ES-I3 (cell line): ENCODE results near the gene MYO7A.

Experiments
- H3K36me3 ChIP-seq: 2 replicates; pipeline ENCODE4 v1.6.1; 2013; ENCODE audit warnings: mild to moderate bottlenecking, low read length, control low read depth, moderate library complexity; ENCODE audit not compliant: insufficient read depth
- H3K4me1 ChIP-seq: 2 replicates; pipeline ENCODE4 v1.6.1; 2013; ENCODE audit warnings: mild to moderate bottlenecking, control low read depth, low read length; ENCODE audit not compliant: insufficient read depth
- H3K9ac ChIP-seq: 2 replicates; pipeline ENCODE4 v1.6.1; 2013; ENCODE audit warnings: low read depth, mild to moderate bottlenecking, low read length, moderate library complexity
- H3K9me3 ChIP-seq: 2 replicates; pipeline ENCODE4 v1.6.1; 2013; ENCODE audit warnings: mild to moderate bottlenecking, low read length, moderate library complexity; ENCODE audit not compliant: control insufficient read depth, insufficient read depth

Gene MYO7A

GRCh38 chr11:77147668-77148321 lies 19.7 kb downstream of the MYO7A start:
- H3K9ac ChIP-seq, result peak overlapping the region; percentile 63
- H3K4me1 ChIP-seq, result peaks cover 5% of the 10 kb centered on the region; the same call in 1 of the 2 replicates

GRCh38 chr11:77148963-77149715 lies 21.1 kb downstream of the MYO7A start:
- Histone ChIP-seq H3K9ac (no peak overlapping the region), H3K9me3 (no peaks in the 10 kb centered on the region), H3K36me3 (no peaks in the 10 kb centered on the region), H3K4me1 (peaks cover 5% of the 10 kb centered on the region; the same call in 1 of the 2 replicates)

More at GRCh38 chr11:77147668-77148321, 19.7 kb downstream of the MYO7A start:
- Histone ChIP-seq H3K36me3 (no peaks in the 10 kb centered on the region), H3K9me3 (no peaks in the 10 kb centered on the region)

GRCh38 chr11:77149716-77150392 lies 21.8 kb downstream of the MYO7A start:
- no peaks in the 10 kb centered on the region for H3K9me3 ChIP-seq
- no peaks in the 10 kb centered on the region for H3K36me3 ChIP-seq
- no peak overlapping the region for H3K9ac ChIP-seq
- H3K4me1 ChIP-seq, result peaks cover 5% of the 10 kb centered on the region; the same call in 1 of the 2 replicates

- H3K4me1 ChIP-seq, result peaks cover 5% of the 10 kb centered on the region; the same call in 1 of the 2 replicates
- H3K9me3 ChIP-seq, result no peaks in the 10 kb centered on the region
- no peak overlapping the region for H3K9ac ChIP-seq
- no peaks in the 10 kb centered on the region for H3K36me3 ChIP-seq
Measured at GRCh38 chr11:77150836-77151235, 22.8 kb downstream of the MYO7A start.

- Histone ChIP-seq H3K4me1 (peaks cover 5% of the 10 kb centered on the region; the same call in 1 of the 2 replicates), H3K9ac (no peak overlapping the region), H3K9me3 (no peaks in the 10 kb centered on the region)
Measured at GRCh38 chr11:77151804-77152509, 23.9 kb downstream of the MYO7A start.

GRCh38 chr11:77152846-77153245 lies 24.8 kb downstream of the MYO7A start:
- no peaks in the 10 kb centered on the region for H3K36me3 ChIP-seq
- H3K9ac ChIP-seq, result no peak overlapping the region
- no peaks in the 10 kb centered on the region for H3K9me3 ChIP-seq
- H3K4me1 ChIP-seq, result peaks cover 5% of the 10 kb centered on the region; the same call in 1 of the 2 replicates

More at GRCh38 chr11:77151804-77152509, 23.9 kb downstream of the MYO7A start:
- H3K36me3 ChIP-seq, result no peaks in the 10 kb centered on the region

GRCh38 chr11:77153276-77154185 lies 25.5 kb downstream of the MYO7A start:
- H3K9ac ChIP-seq, result no peak overlapping the region
- H3K4me1 ChIP-seq, result peaks cover under 1% of the 10 kb centered on the region; the same call in 1 of the 2 replicates
- H3K36me3 ChIP-seq, result no peaks in the 10 kb centered on the region
- H3K9me3 ChIP-seq, result no peaks in the 10 kb centered on the region

GRCh38 chr11:77154381-77155081 lies 26.5 kb downstream of the MYO7A start:
- Histone ChIP-seq H3K36me3 (no peaks in the 10 kb centered on the region), H3K9me3 (no peaks in the 10 kb centered on the region), H3K4me1 (no peaks in the 10 kb centered on the region; the same call in 1 of the 2 replicates), H3K9ac (no peak overlapping the region)

GRCh38 chr11:77155082-77155475 lies 27.0 kb downstream of the MYO7A start:
- no peaks in the 10 kb centered on the region for H3K36me3 ChIP-seq
- H3K4me1 ChIP-seq, result no peaks in the 10 kb centered on the region; the same call in 1 of the 2 replicates
- no peak overlapping the region for H3K9ac ChIP-seq
- no peaks in the 10 kb centered on the region for H3K9me3 ChIP-seq

GRCh38 chr11:77155556-77156130 lies 27.6 kb downstream of the MYO7A start:
- H3K9ac ChIP-seq, result no peak overlapping the region
- no peaks in the 10 kb centered on the region for H3K36me3 ChIP-seq
- H3K9me3 ChIP-seq, result no peaks in the 10 kb centered on the region
- H3K4me1 ChIP-seq, result no peaks in the 10 kb centered on the region

- H3K4me1 ChIP-seq, result no peaks in the 10 kb centered on the region
- H3K9ac ChIP-seq, result no peak overlapping the region
- H3K36me3 ChIP-seq, result no peaks in the 10 kb centered on the region
- no peaks in the 10 kb centered on the region for H3K9me3 ChIP-seq
Measured at GRCh38 chr11:77156396-77157195, 28.6 kb downstream of the MYO7A start.
